ENCODE data around the gene TMEM272. TPM values are rescaled to one million over a fixed set of nuclear protein-coding genes. Genes with fewer than 3 reads are reported as not detected.
A peak's percentile ranks its signal among the peaks of the same experiment; 100 is the strongest.

TMEM272 gene
- total RNA-seq, 2 experiments from 2014 or later, result 0.18 to 0.32 TPM

- ATAC-seq, result no peak
- no peaks in the 10 kb centered on the region for H3K36me3 Mint-ChIP-seq (ENCODE audit: low read depth)
- peaks cover 22% of the 10 kb centered on the region for H3K4me1 Mint-ChIP-seq (ENCODE audit: low read depth)
- TF ChIP-seq, protein P1, sequence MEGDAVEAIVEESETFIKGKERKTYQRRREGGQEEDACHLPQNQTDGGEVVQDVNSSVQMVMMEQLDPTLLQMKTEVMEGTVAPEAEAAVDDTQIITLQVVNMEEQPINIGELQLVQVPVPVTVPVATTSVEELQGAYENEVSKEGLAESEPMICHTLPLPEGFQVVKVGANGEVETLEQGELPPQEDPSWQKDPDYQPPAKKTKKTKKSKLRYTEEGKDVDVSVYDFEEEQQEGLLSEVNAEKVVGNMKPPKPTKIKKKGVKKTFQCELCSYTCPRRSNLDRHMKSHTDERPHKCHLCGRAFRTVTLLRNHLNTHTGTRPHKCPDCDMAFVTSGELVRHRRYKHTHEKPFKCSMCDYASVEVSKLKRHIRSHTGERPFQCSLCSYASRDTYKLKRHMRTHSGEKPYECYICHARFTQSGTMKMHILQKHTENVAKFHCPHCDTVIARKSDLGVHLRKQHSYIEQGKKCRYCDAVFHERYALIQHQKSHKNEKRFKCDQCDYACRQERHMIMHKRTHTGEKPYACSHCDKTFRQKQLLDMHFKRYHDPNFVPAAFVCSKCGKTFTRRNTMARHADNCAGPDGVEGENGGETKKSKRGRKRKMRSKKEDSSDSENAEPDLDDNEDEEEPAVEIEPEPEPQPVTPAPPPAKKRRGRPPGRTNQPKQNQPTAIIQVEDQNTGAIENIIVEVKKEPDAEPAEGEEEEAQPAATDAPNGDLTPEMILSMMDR (IDR thresholded peaks at IDR 0.05), result no peak
- no peak overlapping the region for H3K4me3 Mint-ChIP-seq
- POLR2A ChIA-PET, result no interaction called here
- intact Hi-C loops (cut with micrococcal nuclease), result no loop called here
- H3K9me3 Mint-ChIP-seq, result no peaks in the 10 kb centered on the region
- no peak for DNase-seq
- no peak overlapping the region for H3K27ac Mint-ChIP-seq
- H3K27me3 Mint-ChIP-seq, result peaks cover 10% of the 10 kb centered on the region
- CTCF ChIA-PET, result interaction anchor here (0.8 to 2.2 kb wide), 4 partner anchors 9 to 62 kb away, joined by 3 to 12 read pairs (median 6); partner anchors contain the start of gene TMEM272
These were observed 13.7 kb upstream of the TMEM272 start for GRCh38 chr13:51858433-51859247.

GRCh38 chr13:51856998-51857397 is 12.0 kb upstream of the TMEM272 start:
- TF ChIP-seq, protein P1 (IDR thresholded peaks at IDR 0.05), result no peak
- no peak overlapping the region for H3K27ac Mint-ChIP-seq
- no peaks in the 10 kb centered on the region for H3K36me3 Mint-ChIP-seq (ENCODE audit: low read depth)
- peaks cover 3% of the 10 kb centered on the region for H3K27me3 Mint-ChIP-seq
- intact Hi-C loops (cut with micrococcal nuclease), result no loop called here
- H3K4me3 Mint-ChIP-seq, result no peak overlapping the region
- peaks cover 10% of the 10 kb centered on the region for H3K4me1 Mint-ChIP-seq (ENCODE audit: low read depth)
- DNase-seq (no peak), ATAC-seq (no peak)
- CTCF ChIA-PET, result no interaction called here
- H3K9me3 Mint-ChIP-seq, result no peaks in the 10 kb centered on the region
- POLR2A ChIA-PET, result no interaction called here

DNA sequence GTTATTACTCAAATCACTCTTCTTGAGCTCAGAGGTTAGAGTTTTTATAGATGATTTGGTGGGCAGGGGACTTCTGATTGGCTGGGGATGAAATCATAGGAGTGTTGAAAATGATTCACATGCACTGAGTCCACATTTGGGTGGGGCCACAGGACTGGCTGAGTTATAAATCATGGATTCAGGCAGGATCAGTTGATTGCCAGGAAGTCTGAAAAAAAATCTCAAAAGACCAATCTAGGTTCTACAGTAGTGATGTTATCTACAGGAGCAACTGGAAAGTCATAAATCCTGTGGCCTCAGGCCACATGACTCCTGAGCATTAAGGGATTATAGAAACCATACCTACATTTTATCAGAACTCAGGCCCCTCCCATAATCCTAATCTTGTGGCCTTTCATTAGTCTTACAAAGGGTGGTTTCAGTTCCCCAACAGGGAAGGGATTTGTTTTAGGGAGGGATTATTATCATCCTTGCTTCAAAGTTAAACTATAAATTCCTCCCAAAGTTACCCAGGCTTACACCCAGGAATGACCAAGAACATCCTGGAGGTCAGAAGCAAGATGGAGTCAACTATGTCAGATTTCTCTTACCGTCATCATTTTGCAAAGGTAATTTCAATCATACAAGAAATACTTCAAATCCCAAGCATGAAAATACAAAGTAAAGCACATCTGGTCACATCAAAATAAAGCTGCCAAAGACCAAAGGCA is 11.2 kb upstream of the TMEM272 start:
- POLR2A ChIA-PET, result no interaction called here
- intact Hi-C loops (cut with micrococcal nuclease), result no loop called here
- Mint-ChIP-seq H3K9me3 (no peaks in the 10 kb centered on the region), H3K27ac (no peak overlapping the region), H3K36me3 (ENCODE audit: low read depth) (no peaks in the 10 kb centered on the region), H3K4me1 (ENCODE audit: low read depth) (peaks cover 2% of the 10 kb centered on the region), H3K27me3 (peaks cover 3% of the 10 kb centered on the region), H3K4me3 (no peak overlapping the region)
- no peak for DNase-seq
- TF ChIP-seq, protein P1 (IDR thresholded peaks at IDR 0.05), result no peak
- CTCF ChIA-PET, result no interaction called here
- ATAC-seq, result peak; percentile 34

DNA sequence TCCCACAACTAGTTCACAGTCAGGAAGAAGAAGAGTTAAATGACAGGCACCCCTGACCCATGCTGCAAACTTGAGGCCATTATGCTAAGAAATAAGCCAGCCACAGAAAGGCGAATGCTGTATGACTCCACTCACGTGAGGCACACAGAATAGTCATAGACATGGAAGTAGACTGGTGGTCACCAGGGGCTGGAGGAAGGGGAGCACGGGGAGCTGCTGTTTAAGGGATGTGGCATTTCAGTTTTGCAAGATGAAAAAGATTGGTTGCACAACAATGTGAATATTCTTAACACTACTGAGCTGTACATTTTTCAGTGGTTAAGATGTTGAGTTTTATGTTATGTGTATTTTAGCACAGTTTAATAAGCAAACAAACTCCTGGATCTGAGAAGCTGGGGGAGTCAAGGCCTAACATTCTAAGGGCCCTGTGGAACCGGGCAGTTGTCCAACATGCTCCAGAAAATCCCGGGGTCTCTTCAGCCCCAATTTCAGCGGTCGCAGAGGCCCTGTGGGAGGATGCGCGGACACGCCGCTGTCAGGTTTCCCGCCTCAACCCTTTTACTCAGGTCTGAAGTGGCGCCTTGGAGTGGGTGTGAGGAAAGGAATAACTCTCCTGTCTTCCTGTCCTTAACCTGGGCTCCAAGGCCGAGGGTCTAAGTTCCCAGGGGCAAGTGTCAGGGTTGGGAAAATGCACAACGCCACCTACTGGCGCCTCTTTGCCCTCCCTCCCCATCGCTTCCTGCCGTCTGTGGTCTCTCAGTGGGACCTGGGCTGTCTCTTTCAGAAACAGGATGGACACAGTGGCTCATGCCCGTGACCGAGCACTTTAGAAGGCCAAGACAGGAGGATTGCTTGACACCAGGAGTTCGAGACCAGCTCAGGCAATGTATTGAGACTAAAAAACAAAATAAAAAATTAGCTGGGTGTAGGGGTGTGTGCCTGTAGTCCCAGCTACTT is 4.4 kb upstream of the TMEM272 start:
- Mint-ChIP-seq H3K27ac (no peak overlapping the region), H3K9me3 (no peaks in the 10 kb centered on the region), H3K4me1 (ENCODE audit: low read depth) (peaks cover 12% of the 10 kb centered on the region), H3K36me3 (ENCODE audit: low read depth) (no peaks in the 10 kb centered on the region), H3K4me3 (no peak overlapping the region), H3K27me3 (no peaks in the 10 kb centered on the region)
- TF ChIP-seq, protein P1 (IDR thresholded peaks at IDR 0.05), result peak; percentile 78
- ChIA-PET POLR2A (no interaction called here), CTCF (interaction anchor here (0.6 to 3.3 kb wide), 22 partner anchors 8 to 129 kb away, joined by 3 to 26 read pairs (median 4); partner anchors contain the start of gene CCDC70)
- DNase-seq (peak; percentile 54), ATAC-seq (peak; percentile 53)
- intact Hi-C loops (cut with micrococcal nuclease), result no loop called here

Data from activated CD8-positive, alpha-beta T cell treated with anti-CD3 and anti-CD28 coated beads for 36 hours (primary cell).